ENCODE measurements around the gene ACTG1. TPM values are rescaled to one million over a fixed set of nuclear protein-coding genes. Genes with fewer than 3 reads are reported as not detected.
A peak's percentile ranks its signal among the peaks of the same experiment; 100 is the strongest.

The ACTG1 gene
- total and polyA plus RNA-seq, 9 of the 15 experiments (the other 6 are each of a cell fraction or from before 2014, with no cell fraction given): 224 to 1,775 (median 568) TPM

DNA sequence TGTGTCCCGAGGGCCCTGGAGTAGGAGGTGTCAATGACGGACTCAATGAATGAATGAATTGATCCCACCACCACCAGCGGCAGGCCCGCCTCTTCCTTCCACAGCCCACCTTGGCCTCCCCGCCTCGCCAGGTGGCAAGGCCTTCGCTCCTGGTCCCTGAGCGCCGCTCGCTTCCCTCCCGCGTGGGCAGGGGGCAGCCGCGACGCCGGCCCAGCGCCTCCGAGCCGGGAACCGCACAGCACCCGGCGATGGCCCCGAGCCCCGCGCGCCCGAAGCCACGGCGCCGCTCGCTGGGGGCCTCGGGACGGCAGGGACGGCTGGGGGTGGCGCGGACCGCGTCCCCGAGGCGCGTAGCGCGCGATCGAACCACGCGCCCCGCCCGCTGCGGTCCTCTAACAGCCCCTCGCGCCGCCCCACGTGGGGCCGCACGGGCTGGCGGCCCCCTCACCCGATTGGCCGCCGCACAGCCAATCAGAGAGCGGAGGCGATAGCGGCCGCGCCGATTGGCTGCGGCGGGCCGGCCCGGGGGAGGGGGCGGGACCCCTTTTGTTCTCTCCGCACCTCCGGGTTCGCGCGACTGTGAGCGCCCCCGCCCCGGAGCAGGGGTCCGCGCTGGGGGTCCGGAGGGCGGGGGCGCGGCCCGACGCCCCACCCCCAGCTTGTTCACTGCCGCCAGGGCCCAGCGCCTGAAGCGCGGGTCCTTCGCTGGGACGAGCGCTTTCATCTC is 31.4 kb downstream of the ACTG1 start (continued):
- TF ChIP-seq MECOM (CRISPR knock-in tag; IDR thresholded peaks at IDR 0.05) (0 out of 2 replicates have a peak, but pooled peaks have one; percentile 11), MGA (IDR thresholded peaks at IDR 0.05) (peak; percentile 82), FOXP1 (CRISPR knock-in tag; IDR thresholded peaks at IDR 0.05) (peak; percentile 94), DLX4 (CRISPR knock-in tag; IDR thresholded peaks at IDR 0.05) (no peak), HMBOX1 (IDR thresholded peaks at IDR 0.05) (no peak), FOXK2 (conservative IDR thresholded peaks at IDR 0.05 in 1 of 2, IDR thresholded peaks at IDR 0.05 in 1 of 2; ENCODE audit: low read depth in 2 of 2) (no peak), SIN3B (IDR thresholded peaks at IDR 0.05; ENCODE audit: low read depth) (peak; percentile 55; the same call in 1 of the 2 replicates), MTA2 (IDR thresholded peaks at IDR 0.05; ENCODE audit: low read depth) (no peak), GATAD2B (IDR thresholded peaks at IDR 0.05; ENCODE audit: borderline replicate concordance) (peak; percentile 93; the same call in 1 of the 2 replicates), HNRNPL (IDR thresholded peaks at IDR 0.05; ENCODE audit: low read depth, low read length) (peak; percentile 60), NR2C2 (CRISPR knock-in tag; IDR thresholded peaks at IDR 0.05) (no peak), NR2C2 (tag; IDR thresholded peaks at IDR 0.05) (no peak; the same call in 1 of the 2 replicates)
- TF ChIP-seq, protein P1, sequence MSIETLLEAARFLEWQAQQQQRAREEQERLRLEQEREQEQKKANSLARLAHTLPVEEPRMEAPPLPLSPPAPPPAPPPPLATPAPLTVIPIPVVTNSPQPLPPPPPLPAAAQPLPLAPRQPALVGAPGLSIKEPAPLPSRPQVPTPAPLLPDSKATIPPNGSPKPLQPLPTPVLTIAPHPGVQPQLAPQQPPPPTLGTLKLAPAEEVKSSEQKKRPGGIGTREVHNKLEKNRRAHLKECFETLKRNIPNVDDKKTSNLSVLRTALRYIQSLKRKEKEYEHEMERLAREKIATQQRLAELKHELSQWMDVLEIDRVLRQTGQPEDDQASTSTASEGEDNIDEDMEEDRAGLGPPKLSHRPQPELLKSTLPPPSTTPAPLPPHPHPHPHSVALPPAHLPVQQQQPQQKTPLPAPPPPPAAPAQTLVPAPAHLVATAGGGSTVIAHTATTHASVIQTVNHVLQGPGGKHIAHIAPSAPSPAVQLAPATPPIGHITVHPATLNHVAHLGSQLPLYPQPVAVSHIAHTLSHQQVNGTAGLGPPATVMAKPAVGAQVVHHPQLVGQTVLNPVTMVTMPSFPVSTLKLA (conservative IDR thresholded peaks at IDR 0.05): peak; percentile 80 to 91

All from K562 (cell line).